ENCODE results near the gene ZNF189. TPM values are rescaled to one million over a fixed set of nuclear protein-coding genes. Genes with fewer than 3 reads are reported as not detected.

ZNF189 gene
- total and polyA plus RNA-seq, 4 experiments from 2014 or later = 0.95 to 23.2 (median 12.4) TPM

DNA sequence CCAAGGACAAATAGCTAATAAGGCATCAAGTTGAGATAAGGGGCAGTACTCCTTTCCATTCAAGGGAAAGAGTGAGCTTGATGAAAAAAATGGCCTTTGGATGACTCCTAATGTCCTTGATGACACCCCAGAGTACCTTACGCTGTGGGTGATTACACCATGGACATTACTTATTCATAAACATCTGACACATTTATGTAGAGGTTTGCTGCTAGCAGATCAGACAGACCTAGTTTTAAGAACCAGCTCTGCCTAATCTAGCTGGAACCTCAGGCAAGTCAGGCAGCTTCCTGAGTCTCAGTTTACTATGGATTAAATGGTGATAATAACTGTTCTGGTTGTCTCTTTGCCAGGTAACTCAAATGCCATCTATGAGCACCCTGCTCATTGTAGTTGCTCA, 34.1 kb downstream of the ZNF189 start:
- Mint-ChIP-seq H3K36me3 (no peaks in the 10 kb centered on the region), H3K4me1 (no peaks in the 10 kb centered on the region), H3K27ac (no peak overlapping the region), H3K4me3 (no peak overlapping the region), H3K9me3 (peaks cover 0 to 3% (median 0%) of the 10 kb centered on the region in 8 donors), H3K27me3 (peaks cover 12 to 19% of the 10 kb centered on the region in 2 donors)
- no peaks in the 10 kb centered on the region for H3K36me3 ChIP-seq (ENCODE audit: insufficient read depth, low read length)
- H3K4me3 ChIP-seq (ENCODE audit: low read length in 2 of 2) = no peak overlapping the region
- DNase-seq = no peak
- intact Hi-C loops (cut with micrococcal nuclease) = no loop called here
- CTCF ChIA-PET (ENCODE audit: partially characterized antibody) = no interaction called here
- H3K4me1 ChIP-seq (ENCODE audit: insufficient read depth, low read length) = no peaks in the 10 kb centered on the region
- H3K9me3 ChIP-seq (ENCODE audit: control insufficient read depth in 1 of 2, low read length in 2 of 2) = no peaks in the 10 kb centered on the region
- no peaks in the 10 kb centered on the region for H3K27me3 ChIP-seq (ENCODE audit: insufficient read depth, low read length)
- POLR2A ChIA-PET (ENCODE audit: partially characterized antibody) = no interaction called here
- H3K27ac ChIP-seq (ENCODE audit: low read depth, low read length) = no peak overlapping the region

DNA sequence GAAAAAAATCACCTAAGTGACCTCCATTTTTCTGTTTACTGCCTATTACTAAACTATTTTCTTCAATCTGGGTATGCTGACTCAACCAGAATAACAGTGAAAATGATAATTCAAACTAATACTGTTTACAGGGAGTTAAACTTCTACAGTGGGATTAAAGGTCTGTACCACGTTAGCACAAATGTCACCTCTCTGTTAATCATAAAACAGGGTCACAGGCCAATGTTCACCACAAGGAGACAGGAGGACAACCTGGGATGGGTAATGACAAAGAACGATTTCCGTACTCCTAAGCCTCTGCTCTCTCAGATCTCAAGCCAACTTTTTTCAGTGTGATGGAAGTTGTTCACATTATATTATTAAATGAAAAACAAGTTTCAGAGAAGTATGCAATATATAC, 34.6 kb downstream of the ZNF189 start:
- Mint-ChIP-seq H3K36me3 (no peaks in the 10 kb centered on the region), H3K4me3 (no peak overlapping the region), H3K4me1 (no peaks in the 10 kb centered on the region), H3K27ac (no peak overlapping the region), H3K27me3 (peaks cover 12 to 22% of the 10 kb centered on the region in 2 donors), H3K9me3 (peaks cover 0 to 4% (median 0%) of the 10 kb centered on the region in 8 donors)
- POLR2A ChIA-PET (ENCODE audit: partially characterized antibody) = no interaction called here
- H3K4me1 ChIP-seq (ENCODE audit: insufficient read depth, low read length) = no peaks in the 10 kb centered on the region
- no peaks in the 10 kb centered on the region for H3K27me3 ChIP-seq (ENCODE audit: insufficient read depth, low read length)
- CTCF ChIA-PET (ENCODE audit: partially characterized antibody) = no interaction called here
- no peak for DNase-seq
- no peaks in the 10 kb centered on the region for H3K9me3 ChIP-seq (ENCODE audit: control insufficient read depth in 1 of 2, low read length in 2 of 2)
- no peaks in the 10 kb centered on the region for H3K36me3 ChIP-seq (ENCODE audit: insufficient read depth, low read length)
- no peak overlapping the region for H3K4me3 ChIP-seq (ENCODE audit: low read length in 2 of 2)
- H3K27ac ChIP-seq (ENCODE audit: low read depth, low read length) = no peak overlapping the region
- intact Hi-C loops (cut with micrococcal nuclease) = no loop called here

DNA sequence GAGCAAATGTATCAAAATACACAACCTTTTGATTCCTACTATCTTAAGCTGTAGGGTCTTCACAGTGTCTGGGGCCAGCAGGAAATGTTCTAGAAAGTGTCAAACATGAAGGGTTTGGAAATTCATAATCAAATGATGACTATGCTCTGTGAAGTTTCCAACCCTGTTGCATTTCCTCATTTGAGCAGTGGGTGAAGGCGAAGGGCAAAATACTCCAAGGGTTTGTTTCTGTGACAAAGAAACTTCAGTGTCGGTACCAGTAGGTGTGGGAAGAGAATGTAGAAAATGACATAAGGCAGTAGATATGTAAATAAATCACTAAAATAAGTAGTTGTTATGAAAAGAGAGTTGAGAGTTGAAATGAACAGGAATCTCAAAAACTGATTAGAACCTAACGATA, 36.3 kb downstream of the ZNF189 start:
- H3K4me3 ChIP-seq (ENCODE audit: low read length in 2 of 2) = no peak overlapping the region
- Mint-ChIP-seq H3K4me3 (no peak overlapping the region), H3K27me3 (peaks cover 11 to 24% of the 10 kb centered on the region in 2 donors), H3K36me3 (no peaks in the 10 kb centered on the region), H3K4me1 (no peaks in the 10 kb centered on the region), H3K9me3 (peaks cover 0 to 4% (median 0%) of the 10 kb centered on the region in 8 donors), H3K27ac (no peak overlapping the region)
- H3K9me3 ChIP-seq (ENCODE audit: control insufficient read depth in 1 of 2, low read length in 2 of 2) = no peaks in the 10 kb centered on the region
- CTCF ChIA-PET (ENCODE audit: partially characterized antibody) = no interaction called here
- intact Hi-C loops (cut with micrococcal nuclease) = no loop called here
- H3K27ac ChIP-seq (ENCODE audit: low read depth, low read length) = no peak overlapping the region
- POLR2A ChIA-PET (ENCODE audit: partially characterized antibody) = no interaction called here
- DNase-seq = no peak
- no peaks in the 10 kb centered on the region for H3K4me1 ChIP-seq (ENCODE audit: insufficient read depth, low read length)
- no peaks in the 10 kb centered on the region for H3K36me3 ChIP-seq (ENCODE audit: insufficient read depth, low read length)
- H3K27me3 ChIP-seq (ENCODE audit: insufficient read depth, low read length) = no peaks in the 10 kb centered on the region

DNA sequence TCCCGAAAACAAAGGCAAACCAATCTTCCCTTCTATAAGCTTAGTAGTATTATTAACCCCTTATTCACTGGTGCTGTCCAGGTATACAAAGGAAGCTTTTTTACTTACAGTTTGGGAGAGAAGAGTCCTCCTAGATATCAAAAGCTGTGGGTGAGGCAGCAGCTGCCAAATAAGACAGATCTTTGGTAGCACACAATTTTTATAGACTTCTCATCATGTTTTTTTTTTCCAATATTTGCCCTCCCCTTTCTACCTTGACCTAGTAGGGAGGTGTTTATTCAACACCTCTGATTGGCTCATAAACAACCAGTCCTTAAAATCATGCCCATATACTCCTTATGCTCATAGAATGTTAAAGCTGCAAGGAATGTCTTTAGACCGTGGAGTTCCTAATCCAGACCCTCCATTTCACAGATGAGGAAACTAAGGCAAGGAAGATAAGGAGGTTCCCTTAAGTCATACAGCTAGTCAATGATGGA, 37.0 kb downstream of the ZNF189 start, which contains the start of gene ALDOB:
ALDOB (minus strand) TSS at position 174 of the 479 bp plus-strand sequence. CDS start 4,887 bp downstream, outside the sequence.
- H3K27ac ChIP-seq (ENCODE audit: low read depth, low read length) = no peak within 1 kb of the TSS
- H3K4me1 Mint-ChIP-seq = no peaks in the 10 kb centered on the region
- DNase-seq = no peak
- no peaks in the 10 kb centered on the region for H3K36me3 Mint-ChIP-seq
- no peaks in the 10 kb centered on the region for H3K27me3 ChIP-seq (ENCODE audit: insufficient read depth, low read length)
- H3K27ac Mint-ChIP-seq = no peak within 1 kb of the TSS
- H3K4me3 ChIP-seq (ENCODE audit: low read length in 2 of 2) = no peak within 1 kb of the TSS
- H3K36me3 ChIP-seq (ENCODE audit: insufficient read depth, low read length) = no peaks in the 10 kb centered on the region
- POLR2A ChIA-PET (ENCODE audit: partially characterized antibody) = no interaction called here
- H3K27me3 Mint-ChIP-seq = peaks cover 15 to 24% of the 10 kb centered on the region in 2 donors
- H3K9me3 ChIP-seq (ENCODE audit: control insufficient read depth in 1 of 2, low read length in 2 of 2) = no peaks in the 10 kb centered on the region
- H3K9me3 Mint-ChIP-seq = peaks cover 0 to 2% (median 0%) of the 10 kb centered on the region in 8 donors
- H3K4me3 Mint-ChIP-seq = no peak within 1 kb of the TSS
- intact Hi-C loops (cut with micrococcal nuclease) = no loop called here
- CTCF ChIA-PET (ENCODE audit: partially characterized antibody) = no interaction called here
- H3K4me1 ChIP-seq (ENCODE audit: insufficient read depth, low read length) = no peaks in the 10 kb centered on the region

DNA sequence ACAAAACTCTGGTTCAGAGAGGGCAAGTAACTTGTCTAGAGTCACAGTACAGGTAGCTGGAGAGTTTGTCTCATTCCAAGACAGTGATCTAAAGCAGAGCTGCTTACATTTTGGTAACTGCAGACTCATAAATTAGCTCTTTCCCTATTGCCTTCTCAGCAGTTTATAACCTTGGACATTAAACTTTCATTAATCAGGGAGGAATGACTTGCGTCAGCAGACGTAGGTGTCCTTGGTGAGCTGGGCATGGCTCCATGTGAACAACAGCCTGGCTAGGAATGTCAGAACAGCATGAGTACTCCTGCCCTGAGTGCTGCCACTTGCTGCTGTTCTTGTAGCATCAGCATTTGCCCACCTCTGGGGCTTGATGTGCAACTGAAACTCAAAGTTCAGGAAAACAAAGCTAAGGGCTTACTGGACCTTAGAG, 39.2 kb downstream of the ZNF189 start:
- peaks cover 24 to 27% of the 10 kb centered on the region in 2 donors for H3K27me3 Mint-ChIP-seq
- H3K9me3 Mint-ChIP-seq = peaks cover 0 to 2% (median 0%) of the 10 kb centered on the region in 8 donors
- Histone ChIP-seq H3K27ac (ENCODE audit: low read depth, low read length) (no peak overlapping the region), H3K4me1 (ENCODE audit: insufficient read depth, low read length) (no peaks in the 10 kb centered on the region), H3K4me3 (ENCODE audit: low read length in 2 of 2) (no peak overlapping the region), H3K36me3 (ENCODE audit: insufficient read depth, low read length) (no peaks in the 10 kb centered on the region), H3K9me3 (ENCODE audit: control insufficient read depth in 1 of 2, low read length in 2 of 2) (no peaks in the 10 kb centered on the region), H3K27me3 (ENCODE audit: insufficient read depth, low read length) (no peaks in the 10 kb centered on the region)
- ChIA-PET CTCF (ENCODE audit: partially characterized antibody) (no interaction called here), POLR2A (ENCODE audit: partially characterized antibody) (interaction anchor here (1.0 kb wide), 1 partner anchor 17 kb away, joined by 3 read pairs; no protein-coding TSS in a partner anchor)
- H3K4me3 Mint-ChIP-seq = no peak overlapping the region
- no peak overlapping the region for H3K27ac Mint-ChIP-seq
- DNase-seq = no peak
- intact Hi-C loops (cut with micrococcal nuclease) = no loop called here
- H3K4me1 Mint-ChIP-seq = no peaks in the 10 kb centered on the region
- no peaks in the 10 kb centered on the region for H3K36me3 Mint-ChIP-seq

DNA sequence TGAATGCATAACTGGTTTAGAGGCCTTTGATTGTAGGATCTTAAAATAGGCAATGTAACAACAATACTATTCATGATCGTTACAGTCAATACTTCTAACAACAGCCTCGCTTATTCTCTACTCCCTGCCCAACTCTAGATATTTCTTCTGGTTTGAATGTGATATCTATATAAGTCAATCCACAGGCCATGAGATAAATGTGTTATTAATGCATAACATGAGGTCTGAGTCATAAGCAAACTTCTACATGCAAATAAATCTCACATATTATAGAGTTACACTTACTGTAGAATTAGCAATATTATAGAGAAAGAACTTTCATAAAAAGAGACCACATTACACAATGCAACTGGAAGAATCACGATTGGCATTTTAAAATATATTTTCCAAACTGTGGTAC, 39.9 kb downstream of the ZNF189 start:
- POLR2A ChIA-PET (ENCODE audit: partially characterized antibody) = interaction anchor here (1.0 kb wide), 1 partner anchor 16 kb away, joined by 3 read pairs; no protein-coding TSS in a partner anchor
- H3K9me3 Mint-ChIP-seq = peaks cover 0 to 2% (median 0%) of the 10 kb centered on the region in 8 donors

DNA sequence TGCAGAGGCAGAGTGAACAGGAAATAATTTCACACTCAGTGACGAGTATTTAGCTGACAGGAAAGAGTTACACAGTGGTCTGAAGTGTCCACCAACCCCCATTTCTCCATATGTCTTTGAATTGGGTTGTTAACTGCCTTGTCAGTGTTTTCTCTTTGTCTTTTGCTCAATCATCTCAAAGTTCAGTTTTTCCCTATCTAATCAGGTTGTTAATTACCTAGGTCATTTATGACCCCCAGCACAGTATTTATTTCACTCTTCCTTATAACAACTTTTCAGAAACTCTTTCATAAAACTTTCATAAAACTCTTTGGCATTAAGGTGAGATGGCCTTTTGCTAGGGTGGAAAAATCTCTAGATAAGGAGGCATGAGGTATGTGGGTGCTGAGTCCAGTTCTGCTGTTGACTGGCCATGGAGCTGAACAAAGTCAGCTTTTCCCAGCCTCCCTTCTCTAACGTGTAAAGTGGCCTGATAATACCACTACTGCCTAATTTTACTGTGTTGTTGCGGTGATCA, 42.1 kb downstream of the ZNF189 start:
- Histone ChIP-seq H3K27ac (ENCODE audit: low read depth, low read length) (no peak overlapping the region), H3K4me3 (ENCODE audit: low read length in 2 of 2) (no peak overlapping the region), H3K27me3 (ENCODE audit: insufficient read depth, low read length) (peaks cover 8% of the 10 kb centered on the region), H3K36me3 (ENCODE audit: insufficient read depth, low read length) (no peaks in the 10 kb centered on the region), H3K4me1 (ENCODE audit: insufficient read depth, low read length) (no peaks in the 10 kb centered on the region), H3K9me3 (ENCODE audit: control insufficient read depth in 1 of 2, low read length in 2 of 2) (no peaks in the 10 kb centered on the region)
- peaks cover 0 to 4% (median 0%) of the 10 kb centered on the region in 4 donors for H3K4me1 Mint-ChIP-seq
- H3K27me3 Mint-ChIP-seq = peaks cover 33 to 36% of the 10 kb centered on the region in 2 donors
- no peak overlapping the region for H3K4me3 Mint-ChIP-seq
- no peak overlapping the region for H3K27ac Mint-ChIP-seq
- ChIA-PET POLR2A (ENCODE audit: partially characterized antibody) (no interaction called here), CTCF (ENCODE audit: partially characterized antibody) (no interaction called here)
- no peak for DNase-seq
- intact Hi-C loops (cut with micrococcal nuclease) = no loop called here
- H3K9me3 Mint-ChIP-seq = peaks cover 0 to 2% (median 0%) of the 10 kb centered on the region in 8 donors
- H3K36me3 Mint-ChIP-seq = no peaks in the 10 kb centered on the region

More for the DNA sequence above, 39.9 kb downstream of the ZNF189 start:
- H3K4me3 Mint-ChIP-seq = no peak overlapping the region
- peaks cover 27 to 30% of the 10 kb centered on the region in 2 donors for H3K27me3 Mint-ChIP-seq
- Histone ChIP-seq H3K27ac (ENCODE audit: low read depth, low read length) (no peak overlapping the region), H3K27me3 (ENCODE audit: insufficient read depth, low read length) (no peaks in the 10 kb centered on the region), H3K36me3 (ENCODE audit: insufficient read depth, low read length) (no peaks in the 10 kb centered on the region), H3K9me3 (ENCODE audit: control insufficient read depth in 1 of 2, low read length in 2 of 2) (no peaks in the 10 kb centered on the region), H3K4me3 (ENCODE audit: low read length in 2 of 2) (no peak overlapping the region), H3K4me1 (ENCODE audit: insufficient read depth, low read length) (no peaks in the 10 kb centered on the region)
- intact Hi-C loops (cut with micrococcal nuclease) = no loop called here
- H3K36me3 Mint-ChIP-seq = no peaks in the 10 kb centered on the region
- H3K4me1 Mint-ChIP-seq = no peaks in the 10 kb centered on the region
- DNase-seq = no peak
- H3K27ac Mint-ChIP-seq = no peak overlapping the region
- CTCF ChIA-PET (ENCODE audit: partially characterized antibody) = no interaction called here
